Measurements from ENCODE around the gene MDGA2.
A peak's percentile ranks its signal among the peaks of the same experiment; 100 is the strongest.
"Not testable (repeated sequence)": the region's sequence is repeated elsewhere in the genome, so short reads cannot be mapped to it uniquely, and the experiment has no call there.

The MDGA2 gene

GRCh38 chr14:47060050-47060449 lies 615.4 kb downstream of the MDGA2 start:
- DNase-seq: no peak

GRCh38 chr14:47057364-47057763 lies 618.0 kb downstream of the MDGA2 start:
- DNase-seq: no peak

- DNase-seq: peak; percentile 27
Observed at GRCh38 chr14:47044841-47045240, 630.6 kb downstream of the MDGA2 start.

GRCh38 chr14:47040550-47040949 lies 634.9 kb downstream of the MDGA2 start:
- no peak for DNase-seq

GRCh38 chr14:47039336-47039735 lies 636.1 kb downstream of the MDGA2 start:
- no peak for DNase-seq

- no peak for DNase-seq
Observed at GRCh38 chr14:47022721-47023120, 652.7 kb downstream of the MDGA2 start.

- no peak for DNase-seq
Observed at GRCh38 chr14:47020500-47020899, 654.9 kb downstream of the MDGA2 start.

GRCh38 chr14:47012533-47013280 lies 662.7 kb downstream of the MDGA2 start:
- DNase-seq: no peak

GRCh38 chr14:47009615-47010014 lies 665.8 kb downstream of the MDGA2 start:
- DNase-seq: no peak

GRCh38 chr14:47008732-47009131 lies 666.7 kb downstream of the MDGA2 start:
- no peak for DNase-seq

GRCh38 chr14:46999661-47000060 lies 675.7 kb downstream of the MDGA2 start:
- no peak for DNase-seq

- no peak for DNase-seq
Observed at GRCh38 chr14:46989566-46989965, 685.8 kb downstream of the MDGA2 start.

GRCh38 chr14:46988312-46988711 lies 687.1 kb downstream of the MDGA2 start:
- DNase-seq: no peak

- DNase-seq: no peak
Observed at GRCh38 chr14:46985529-46986380, 689.6 kb downstream of the MDGA2 start.

- no peak for DNase-seq
Observed at GRCh38 chr14:46973295-46973694, 702.1 kb downstream of the MDGA2 start.

GRCh38 chr14:46964378-46964777 lies 711.0 kb downstream of the MDGA2 start:
- no peak for DNase-seq

GRCh38 chr14:46951103-46951502 lies 724.3 kb downstream of the MDGA2 start:
- DNase-seq: no peak

- DNase-seq: no peak
Observed at GRCh38 chr14:46940611-46941010, 734.8 kb downstream of the MDGA2 start.

- no peak for DNase-seq
Observed at GRCh38 chr14:46920542-46920941, 754.9 kb downstream of the MDGA2 start.

- not testable (repeated sequence) for DNase-seq
Observed at GRCh38 chr14:46915539-46915938, 759.9 kb downstream of the MDGA2 start.

- DNase-seq: no peak
Observed at GRCh38 chr14:46902837-46903236, 772.6 kb downstream of the MDGA2 start.

GRCh38 chr14:46894476-46894875 lies 780.9 kb downstream of the MDGA2 start:
- DNase-seq: no peak

- no peak for DNase-seq
Observed at GRCh38 chr14:46887144-46887543, 788.3 kb downstream of the MDGA2 start.

- no peak for DNase-seq
Observed at GRCh38 chr14:46885566-46885965, 789.8 kb downstream of the MDGA2 start.

Measured in NCI-H774 (cell line).